Amygdala (tissue), 56 donors: ENCODE results near the gene C10orf90.

Experiments
- DNase-seq, 56 donors: peaks; one replicate each; lab custom pipeline; 2025; lab: John Stamatoyannopoulos, UW

The C10orf90 gene

GRCh38 chr10:126439942-126440341 lies 230.6 kb downstream of the C10orf90 start:
- no peak for DNase-seq

- DNase-seq, result no peak
Measured at GRCh38 chr10:126438407-126438783, 232.1 kb downstream of the C10orf90 start.

- no peak for DNase-seq
Measured at GRCh38 chr10:126437635-126438406, 232.7 kb downstream of the C10orf90 start.

- DNase-seq, result no peak
Measured at GRCh38 chr10:126434235-126434634, 236.3 kb downstream of the C10orf90 start.

DNA sequence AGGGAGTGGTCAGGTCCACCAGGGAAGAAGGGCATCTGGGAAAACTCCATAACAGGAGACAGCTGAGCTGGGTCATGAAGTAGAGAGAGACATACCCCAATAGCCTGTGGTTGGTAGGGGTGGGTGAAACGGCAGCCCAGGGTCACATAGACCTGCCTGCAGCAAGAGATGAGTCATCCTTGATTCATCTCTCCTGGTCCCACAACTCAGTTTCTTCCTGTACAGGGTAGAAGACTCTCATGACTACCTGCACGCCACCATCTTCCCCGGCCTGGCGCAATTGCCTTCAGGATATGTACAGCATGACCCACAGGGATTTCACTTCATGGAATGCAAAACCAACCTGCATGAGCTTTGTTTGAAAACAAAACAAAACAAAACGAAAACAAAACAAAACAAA lies 237.1 kb downstream of the C10orf90 start:
- no peak for DNase-seq

DNA sequence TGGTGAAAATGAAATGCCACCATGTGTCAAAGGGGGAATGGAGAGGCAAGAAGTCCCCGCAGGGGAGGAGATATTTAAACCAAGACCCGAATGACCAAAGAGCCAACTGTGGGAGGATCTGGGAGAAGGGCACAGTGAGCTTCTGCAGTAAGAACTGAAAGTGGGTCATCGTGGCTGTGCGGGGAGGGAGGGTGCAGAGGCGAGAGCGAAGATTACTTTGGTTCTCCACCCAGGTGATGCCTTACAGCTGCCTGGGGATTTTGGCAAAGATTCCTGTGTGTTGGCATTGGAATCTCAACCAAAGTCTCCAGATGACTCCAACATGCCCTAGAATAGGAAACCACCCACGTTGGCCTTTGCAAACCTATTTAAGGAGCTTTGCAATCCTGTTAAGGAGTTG lies 238.0 kb downstream of the C10orf90 start:
- DNase-seq, result no peak

- DNase-seq, result no peak
Measured at GRCh38 chr10:126431816-126432215, 238.7 kb downstream of the C10orf90 start.

DNA sequence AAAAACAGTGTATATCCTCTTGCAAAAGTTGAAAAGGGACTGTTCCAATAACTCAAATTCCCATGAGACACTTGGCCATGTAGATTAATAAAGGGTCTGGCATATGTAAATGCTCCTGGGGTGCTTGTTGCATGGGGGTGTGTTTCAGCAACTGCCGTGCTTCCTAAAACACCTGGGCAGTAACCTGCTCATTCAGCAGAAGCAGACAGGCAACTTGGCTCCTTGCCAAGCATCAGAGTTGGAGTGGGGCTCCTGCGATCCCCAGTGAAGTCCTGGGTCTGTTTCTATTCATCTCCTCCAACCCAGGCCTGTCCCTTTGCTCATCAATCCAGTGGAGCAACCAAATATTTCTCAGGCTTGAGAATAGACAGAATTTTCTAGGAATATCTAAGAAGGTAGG lies 240.0 kb downstream of the C10orf90 start:
- no peak for DNase-seq

DNA sequence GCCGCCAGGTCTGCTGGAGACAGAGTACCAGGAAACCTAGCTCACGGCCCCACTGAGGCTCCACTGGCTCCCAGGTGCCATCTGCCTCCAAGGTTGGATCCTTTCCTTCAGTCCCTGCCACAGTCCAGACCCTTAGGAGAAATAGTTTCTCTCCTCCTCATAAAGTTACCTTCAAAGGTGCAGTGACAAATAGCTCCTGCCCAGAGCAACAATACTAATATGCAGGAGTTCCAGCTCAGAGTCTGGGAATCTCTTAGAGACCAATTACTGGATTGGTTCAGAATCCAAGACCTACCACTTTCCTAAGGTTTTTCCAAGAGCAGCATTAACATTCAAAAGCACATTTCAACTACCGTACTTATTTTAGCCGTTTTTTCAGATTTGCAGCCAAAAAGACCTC lies 241.2 kb downstream of the C10orf90 start:
- DNase-seq, result no peak

- no peak for DNase-seq
Measured at GRCh38 chr10:126425489-126426065, 244.9 kb downstream of the C10orf90 start.

GRCh38 chr10:126425032-126425431 lies 245.5 kb downstream of the C10orf90 start:
- DNase-seq, result no peak

DNA sequence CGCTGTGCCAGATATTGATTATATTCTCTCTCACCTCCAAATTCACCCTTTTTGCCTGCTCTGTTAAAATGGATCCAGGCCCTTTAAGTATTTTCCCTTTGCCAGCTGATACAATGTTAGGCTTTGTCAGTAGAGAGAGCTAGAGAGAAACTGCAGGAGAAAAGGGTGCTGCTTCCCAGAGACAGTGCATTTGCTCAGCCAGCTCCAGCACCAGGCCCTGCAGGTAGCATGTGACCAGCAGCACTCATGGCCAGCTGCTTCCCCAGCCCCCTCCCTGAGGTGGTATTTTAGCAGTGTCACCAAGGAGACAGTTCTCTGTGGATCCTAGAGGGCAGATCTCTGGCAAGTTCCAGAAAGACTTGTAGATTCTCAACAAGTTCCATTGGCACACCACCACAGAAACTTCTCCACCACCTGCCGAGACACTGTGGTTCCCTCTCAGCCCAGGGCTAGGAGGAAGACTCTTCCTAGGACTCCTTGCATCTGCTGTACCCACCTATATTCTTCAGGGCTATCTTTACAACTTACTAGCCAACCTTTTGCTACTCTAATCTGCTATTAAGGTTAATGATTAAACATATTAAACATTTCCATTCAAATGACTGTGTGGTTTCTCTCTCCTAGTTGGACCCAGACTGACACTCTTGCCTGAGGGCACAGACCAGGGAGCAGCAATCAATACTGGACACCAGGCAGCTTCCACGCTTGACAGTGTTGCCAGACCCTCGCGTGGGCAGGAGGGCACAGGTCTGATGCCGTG lies 246.6 kb downstream of the C10orf90 start:
- DNase-seq, result no peak

DNA sequence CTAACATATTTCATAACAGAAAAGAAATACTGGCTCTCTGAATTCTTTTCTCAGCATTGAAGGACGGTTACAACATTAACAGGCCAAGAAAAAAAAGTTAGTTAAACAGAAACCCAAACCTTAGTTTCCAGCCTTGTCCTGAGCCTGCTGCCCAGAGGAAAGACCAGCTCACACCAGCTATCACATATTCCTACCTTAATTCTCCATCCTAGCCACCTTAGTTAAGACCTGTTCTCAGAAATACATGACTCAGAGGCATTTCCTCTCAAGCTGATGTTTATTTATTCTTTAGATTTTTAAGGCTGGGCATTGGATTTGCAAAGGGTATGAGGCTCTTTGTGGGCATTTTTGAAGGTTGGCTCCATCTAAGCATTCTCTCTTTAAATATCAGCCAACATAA lies 247.9 kb downstream of the C10orf90 start:
- DNase-seq, result no peak

DNA sequence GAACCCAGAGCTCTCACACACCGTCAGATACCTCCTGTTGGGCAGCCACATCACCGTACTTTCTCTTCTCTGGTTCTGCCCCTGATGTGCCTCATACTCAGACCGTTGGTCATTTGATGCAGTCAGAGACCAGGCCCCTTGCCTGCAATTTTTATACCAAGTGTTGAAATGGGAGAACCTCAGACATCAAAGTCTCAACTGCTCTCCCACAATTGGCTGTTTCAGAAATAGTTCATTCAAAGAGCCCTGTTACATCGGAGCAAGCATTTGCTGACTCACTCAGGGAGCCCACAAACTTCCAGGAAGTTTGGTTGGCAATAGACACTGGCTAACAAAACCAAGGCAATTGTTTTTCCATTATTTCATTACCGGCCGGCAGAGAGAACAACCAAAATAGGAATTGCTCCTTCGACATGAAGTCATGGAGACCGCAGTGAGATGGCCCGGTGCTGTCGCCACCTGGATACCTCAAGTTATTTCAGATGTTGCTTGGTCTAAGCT lies 248.7 kb downstream of the C10orf90 start:
- peak in 5 of 56 donors; percentile 9 to 28 (median 24) for DNase-seq

GRCh38 chr10:126420567-126421300 lies 249.8 kb downstream of the C10orf90 start:
- DNase-seq, result no peak

- DNase-seq, result no peak
Measured at GRCh38 chr10:126417220-126417825, 253.2 kb downstream of the C10orf90 start.

- no peak for DNase-seq
Measured at GRCh38 chr10:126409821-126410220, 260.7 kb downstream of the C10orf90 start.

GRCh38 chr10:126408953-126409641 lies 261.4 kb downstream of the C10orf90 start:
- DNase-seq, result no peak

DNA sequence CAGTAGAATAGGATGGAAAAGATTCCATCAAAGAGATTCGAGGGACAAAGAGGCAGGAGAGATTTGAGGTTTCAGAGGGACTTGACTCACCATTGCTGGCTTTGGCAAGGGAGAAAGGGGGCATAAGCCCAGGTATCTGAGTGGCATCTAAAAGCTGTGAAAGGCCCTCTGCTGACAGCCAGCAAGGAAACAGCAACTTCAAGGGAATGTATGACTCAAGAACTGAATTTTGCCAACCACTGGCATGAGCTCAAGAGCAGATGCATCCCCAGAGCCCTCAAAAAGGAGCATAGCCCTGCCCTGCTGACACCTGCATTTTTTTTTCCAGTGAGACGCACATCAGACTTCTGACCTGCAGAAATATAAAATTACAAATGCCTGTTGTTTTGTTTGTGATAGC lies 262.7 kb downstream of the C10orf90 start:
- DNase-seq, result no peak
